Stomach (tissue), 9 donors: Measurements from ENCODE around the gene PLCD4. TPM values are rescaled to one million over a fixed set of nuclear protein-coding genes. Genes with fewer than 3 reads are reported as not detected.
A peak's percentile ranks its signal among the peaks of the same experiment; 100 is the strongest.

Source experiments
- DNase-seq, 2 donors: peaks; one replicate each; pipeline versions ENCODE4 v3.0.0 to v3.0.0-alpha.2; 2013 to 2019
- H3K27ac ChIP-seq, 5 donors: fragments of 200-600 bp in 4 of 5; sonication (generic) in 4 of 5; one replicate each; pipeline ENCODE4 v1.5.1; 2013 to 2019; ENCODE audit warnings: mild to moderate bottlenecking in 1 of 5, moderate library complexity in 1 of 5
- H3K27me3 ChIP-seq, 3 donors: fragments of 200-600 bp; sonication (generic); one replicate each; pipeline ENCODE4 v1.5.1; 2017 to 2019; ENCODE audit warnings: mixed run types in 1 of 3
- H3K36me3 ChIP-seq, 4 donors: fragments of 200-600 bp; sonication (generic); 1 replicate in 3 of 4; 2 replicates in 1 of 4; pipeline ENCODE4 v1.5.1; 2016 to 2019
- H3K4me1 ChIP-seq, 4 donors: fragments of 200-600 bp; sonication (generic); one replicate each; pipeline ENCODE4 v1.5.1; 2016 to 2019
- H3K4me3 ChIP-seq, 4 donors: fragments of 200-600 bp; sonication (generic) in 3 of 4; one replicate each; pipeline ENCODE4 v1.5.1; 2016 to 2019; ENCODE audit warnings: mild to moderate bottlenecking in 1 of 4
- H3K9me3 ChIP-seq, 4 donors: fragments of 200-600 bp; sonication (generic); one replicate each; pipeline ENCODE4 v1.5.1; 2016 to 2019
- CTCF ChIP-seq, 7 experiments: fragments of 450-650 bp in 4 of 7; fragments of 200-600 bp in 3 of 7; sonication (generic) in 3 of 7; IDR thresholded peaks; one replicate each; pipeline ENCODE4 v1.5.1; 2016 to 2019; ENCODE audit warnings: antibody characterized with exemption in 7 of 7, control low read depth in 2 of 7, mild to moderate bottlenecking in 1 of 7
- EP300 ChIP-seq: sonication (generic); formaldehyde crosslinking; IDR thresholded peaks from one replicate; pipeline ENCODE4 v1.6.1; 2017; ENCODE audit warnings: antibody characterized with exemption
- POLR2A ChIP-seq, 4 donors: fragments of 450-650 bp; IDR thresholded peaks; one replicate each; pipeline ENCODE4 v1.6.1; 2016; ENCODE audit warnings: antibody characterized with exemption in 4 of 4, control low read depth in 2 of 4, mild to moderate bottlenecking in 1 of 4, moderate library complexity in 1 of 4
- POLR2AphosphoS5 ChIP-seq, 3 donors: sonication (generic); formaldehyde crosslinking; IDR thresholded peaks; one replicate each; pipeline ENCODE4 v1.6.1; 2016; ENCODE audit warnings: antibody characterized with exemption in 3 of 3
- WGBS, 5 donors: extraction: QIAGEN DNeasy Blood & Tissue Kit in 3 of 5; methylation state at CpG; one replicate each; pipeline versions ENCODE4 v1.1.5 to v1.1.7; 2013 to 2018; 5-methylcytosine and 5-hydroxymethylcytosine counted together
- intact Hi-C: fragments of 100-400 bp; cut with DNase I; formaldehyde crosslinking; loops from one replicate; pipeline ENCODE4 v1.15.1; 2023; ENCODE audit warnings: low total_unique reads
- polyA plus RNA-seq, 3 donors: library from polyadenylated mRNA; stranded (reverse); fragments of 200-250 nt; gene quantifications; one replicate each; pipeline ENCODE4 v1.2.3, GENCODE V29; 2013
- total RNA-seq, 5 donors: library from RNA; depleted of rRNA; stranded (reverse); fragments of >200 nt; gene quantifications; one replicate each; pipeline versions ENCODE4 v1.1.0 to v1.2.3, GENCODE V29; 2014 to 2016
- donor health status: healthy with polysubstance abuse.
- donor health status: Bipolar disorder and iron deficiency.
- donor health status: healthy.

Gene PLCD4
- total and polyA plus RNA-seq, 8 donors = 0.19 to 33.6 (median 6.4) TPM; not detected in 1

GRCh38 chr2:218569661-218570500 is 37.8 kb upstream of the PLCD4 start:
- peak; percentile 40 to 58 for DNase-seq
- Histone ChIP-seq H3K27me3 (no peaks in the 10 kb centered on the region), H3K4me3 (peak overlapping the region; percentile 70 to 86 (median 84)), H3K4me1 (peaks cover 26 to 63% (median 48%) of the 10 kb centered on the region in 4 donors), H3K36me3 (peaks cover 0 to 28% (median 23%) of the 10 kb centered on the region in 4 donors), H3K27ac (peak overlapping the region; percentile 49 to 100 (median 97)), H3K9me3 (no peaks in the 10 kb centered on the region)
- TF ChIP-seq POLR2AphosphoS5 (IDR thresholded peaks at IDR 0.05) (peak in 1 of 3 donors; percentile 68), CTCF (IDR thresholded peaks at IDR 0.05) (no peak)
- 5 to 6% (median 6%) methylated on average over 10 of the region's 10 CpGs for WGBS, 5 donors
- intact Hi-C loops = no loop called here

- Histone ChIP-seq H3K36me3 (peaks cover 0 to 34% (median 25%) of the 10 kb centered on the region in 4 donors), H3K9me3 (no peaks in the 10 kb centered on the region), H3K27ac (peak overlapping the region in 4 of 5 donors; percentile 95 to 100 (median 97)), H3K27me3 (no peaks in the 10 kb centered on the region), H3K4me1 (peaks cover 26 to 61% (median 44%) of the 10 kb centered on the region in 4 donors), H3K4me3 (peak overlapping the region in 1 of 4 donors; percentile 86)
- TF ChIP-seq EP300 = no peak
- TF ChIP-seq CTCF (IDR thresholded peaks at IDR 0.05) = no peak
- no peak for TF ChIP-seq POLR2A (IDR thresholded peaks at IDR 0.05)
- TF ChIP-seq POLR2AphosphoS5 (IDR thresholded peaks at IDR 0.05) = peak in 1 of 3 donors; percentile 60
- 19 to 28% (median 21%) methylated on average over 6 of the region's 6 CpGs for WGBS, 5 donors
- intact Hi-C loops = no loop called here
- no peak for DNase-seq
Observed at GRCh38 chr2:218570850-218571249, 36.8 kb upstream of the PLCD4 start.

GRCh38 chr2:218576854-218577253 is 30.8 kb upstream of the PLCD4 start:
- Histone ChIP-seq H3K27me3 (no peaks in the 10 kb centered on the region), H3K9me3 (no peaks in the 10 kb centered on the region), H3K36me3 (peaks cover 3 to 59% (median 41%) of the 10 kb centered on the region in 4 donors), H3K27ac (no peak overlapping the region), H3K4me3 (no peak overlapping the region), H3K4me1 (peaks cover 0 to 43% (median 14%) of the 10 kb centered on the region in 4 donors)
- intact Hi-C loops = no loop called here
- no peak for TF ChIP-seq CTCF (IDR thresholded peaks at IDR 0.05)
- TF ChIP-seq POLR2A (IDR thresholded peaks at IDR 0.05) = no peak
- no peak for TF ChIP-seq POLR2AphosphoS5 (IDR thresholded peaks at IDR 0.05)
- TF ChIP-seq EP300 = no peak
- 93 to 99% (median 96%) methylated on average over 4 of the region's 4 CpGs for WGBS, 5 donors
- no peak for DNase-seq

GRCh38 chr2:218577482-218578220 is 30.0 kb upstream of the PLCD4 start:
- Histone ChIP-seq H3K4me3 (no peak overlapping the region), H3K27ac (peak overlapping the region in 1 of 5 donors; percentile 50), H3K27me3 (no peaks in the 10 kb centered on the region), H3K36me3 (peaks cover 10 to 60% (median 42%) of the 10 kb centered on the region in 4 donors), H3K4me1 (peaks cover 0 to 45% (median 15%) of the 10 kb centered on the region in 4 donors), H3K9me3 (no peaks in the 10 kb centered on the region)
- no peak for TF ChIP-seq POLR2AphosphoS5 (IDR thresholded peaks at IDR 0.05)
- no peak for TF ChIP-seq EP300
- no peak for TF ChIP-seq CTCF (IDR thresholded peaks at IDR 0.05)
- no peak for TF ChIP-seq POLR2A (IDR thresholded peaks at IDR 0.05)
- 91 to 96% (median 94%) methylated on average over 3 of the region's 3 CpGs for WGBS, 5 donors
- no peak for DNase-seq
- intact Hi-C loops = no loop called here
